ENCODE results near the gene FGFR1OP2.
A peak's percentile ranks its signal among the peaks of the same experiment; 100 is the strongest.

FGFR1OP2 gene

DNA sequence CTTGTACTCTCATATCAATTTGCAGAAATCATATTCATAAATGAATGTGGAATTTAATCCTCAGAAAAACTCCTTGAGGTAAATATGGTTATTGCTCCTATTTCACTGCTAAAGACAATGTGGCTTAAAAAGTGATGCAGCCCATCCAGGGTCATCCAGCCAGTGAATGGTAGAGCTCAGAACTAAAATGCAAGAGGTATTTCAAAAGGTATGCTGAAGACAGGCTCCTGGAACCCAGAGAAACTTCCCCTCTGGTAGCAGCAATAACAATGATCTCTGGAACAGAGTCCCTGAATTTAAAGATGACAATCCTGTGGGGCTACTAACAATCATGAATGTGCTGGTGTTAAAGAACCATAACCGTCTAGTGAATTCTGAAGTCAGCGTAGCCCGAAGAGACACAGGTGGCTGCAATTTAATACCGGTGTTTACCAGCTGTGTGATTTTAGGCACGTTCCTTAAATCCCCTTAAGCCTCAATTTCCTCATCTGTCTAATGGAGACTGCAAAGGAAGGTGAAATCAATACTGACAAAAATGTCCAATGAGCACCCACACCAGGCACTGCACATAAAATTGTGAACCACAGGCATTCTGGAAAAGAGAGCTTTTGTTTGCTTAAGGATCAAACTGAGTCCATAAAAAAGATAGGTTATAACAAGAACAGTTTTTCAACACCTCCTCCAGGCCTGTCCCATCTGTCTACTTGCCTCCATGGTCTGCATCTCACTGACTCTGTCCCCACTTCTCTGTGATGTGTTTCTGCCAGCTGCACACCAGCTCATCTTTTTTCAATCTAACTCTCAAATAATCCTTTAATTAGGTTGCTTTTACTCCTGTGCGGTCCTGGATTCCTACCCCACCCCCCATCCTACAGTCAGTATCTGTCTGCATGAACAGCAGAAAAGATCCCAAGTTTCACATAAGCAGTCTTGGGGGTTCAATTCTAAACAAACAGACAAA lies 65.4 kb downstream of the FGFR1OP2 start:
- no peak for DNase-seq

- DNase-seq, result no peak
Measured at GRCh38 chr12:27005495-27005894, 67.2 kb downstream of the FGFR1OP2 start.

DNA sequence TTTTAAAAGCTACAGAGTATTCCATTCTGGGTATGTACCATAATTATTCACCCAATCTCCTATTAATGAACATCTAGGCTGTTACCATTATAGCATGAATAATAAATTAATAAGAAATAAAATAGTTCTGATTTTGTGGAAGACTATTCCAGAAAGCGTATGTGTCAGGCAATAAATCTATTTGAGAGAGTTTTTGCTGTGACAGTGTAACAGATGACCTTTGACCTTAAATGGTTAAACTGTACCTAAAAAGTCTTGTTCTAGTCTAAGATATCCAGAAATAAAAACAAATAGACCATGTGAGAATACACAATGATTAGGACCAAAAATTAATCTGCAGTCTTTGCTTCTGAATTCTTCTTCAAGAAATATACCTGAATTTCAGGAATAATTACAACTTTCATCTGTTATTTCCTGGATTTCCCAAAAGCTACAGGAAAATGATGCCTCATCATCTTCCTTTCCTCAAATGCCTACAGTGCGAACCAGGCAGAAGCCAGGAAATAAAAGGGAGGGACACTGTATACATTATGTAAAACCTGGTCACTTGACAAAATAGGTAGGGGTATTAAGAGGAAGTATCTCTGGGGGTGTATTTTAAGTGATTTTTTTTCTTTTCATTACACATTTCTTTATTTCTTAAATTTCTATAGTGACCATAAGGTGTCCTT lies 68.7 kb downstream of the FGFR1OP2 start:
- DNase-seq, result no peak

- DNase-seq, result no peak
Measured at GRCh38 chr12:27008081-27008480, 69.8 kb downstream of the FGFR1OP2 start.

DNA sequence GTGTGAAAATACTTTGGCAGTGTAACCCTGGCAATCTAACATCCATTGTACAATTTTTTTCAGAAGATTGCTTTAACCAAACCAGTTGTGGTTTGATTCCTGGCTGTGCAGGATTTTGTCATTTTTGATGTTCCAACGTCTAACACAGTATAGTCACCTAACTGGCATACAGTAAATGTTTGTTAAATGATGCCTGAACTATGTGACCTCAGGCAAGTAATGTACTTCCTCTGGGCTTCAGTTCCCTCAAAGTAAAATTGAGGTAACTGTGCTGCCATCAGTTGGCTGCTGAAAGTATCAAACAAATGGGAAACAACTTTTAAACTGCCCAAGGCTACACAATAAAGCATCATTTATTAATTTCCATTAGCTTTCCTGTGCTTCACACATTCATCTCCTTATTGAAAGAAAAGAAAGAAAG lies 71.6 kb downstream of the FGFR1OP2 start:
- peak in 1 of 5 experiments; percentile 39 for DNase-seq

GRCh38 chr12:27012239-27012981 lies 74.1 kb downstream of the FGFR1OP2 start:
- no peak for DNase-seq

DNA sequence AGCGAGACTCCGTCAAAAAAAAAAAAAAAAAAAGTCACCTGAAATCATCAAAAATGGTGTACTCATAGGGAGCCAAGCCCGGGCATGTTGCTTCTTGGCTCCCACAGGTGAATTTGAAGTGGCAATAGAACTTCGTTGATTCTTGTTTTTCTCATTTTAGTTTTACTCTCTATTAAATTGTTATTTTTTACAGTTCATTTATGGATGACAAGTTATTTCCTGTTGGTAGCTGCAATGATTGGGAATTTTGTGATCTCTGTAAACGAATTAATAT lies 74.6 kb downstream of the FGFR1OP2 start:
- DNase-seq, result no peak

DNA sequence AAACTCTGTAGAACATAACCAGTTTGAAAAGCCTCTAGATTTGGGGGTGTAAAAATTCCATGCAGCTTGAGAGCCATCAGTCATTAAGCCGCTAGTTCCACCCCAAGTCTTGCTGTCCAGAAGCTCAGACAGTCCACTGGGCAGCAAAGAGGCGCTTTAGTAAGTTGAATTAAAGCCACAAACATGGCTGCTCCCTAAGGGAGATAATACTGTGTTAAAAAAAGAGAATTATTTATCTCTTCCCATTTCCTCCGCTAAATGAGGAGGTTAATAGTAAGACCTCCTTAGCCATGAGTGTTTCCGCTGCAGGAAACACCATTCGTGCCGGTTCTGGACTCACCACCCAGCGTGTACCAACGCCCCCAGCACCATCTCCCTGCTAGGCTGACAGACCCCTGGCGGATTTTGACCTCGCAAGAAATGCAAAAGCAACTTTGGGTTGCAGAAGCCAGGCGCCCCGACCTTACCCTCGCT lies 75.4 kb downstream of the FGFR1OP2 start:
- DNase-seq, result no peak

DNA sequence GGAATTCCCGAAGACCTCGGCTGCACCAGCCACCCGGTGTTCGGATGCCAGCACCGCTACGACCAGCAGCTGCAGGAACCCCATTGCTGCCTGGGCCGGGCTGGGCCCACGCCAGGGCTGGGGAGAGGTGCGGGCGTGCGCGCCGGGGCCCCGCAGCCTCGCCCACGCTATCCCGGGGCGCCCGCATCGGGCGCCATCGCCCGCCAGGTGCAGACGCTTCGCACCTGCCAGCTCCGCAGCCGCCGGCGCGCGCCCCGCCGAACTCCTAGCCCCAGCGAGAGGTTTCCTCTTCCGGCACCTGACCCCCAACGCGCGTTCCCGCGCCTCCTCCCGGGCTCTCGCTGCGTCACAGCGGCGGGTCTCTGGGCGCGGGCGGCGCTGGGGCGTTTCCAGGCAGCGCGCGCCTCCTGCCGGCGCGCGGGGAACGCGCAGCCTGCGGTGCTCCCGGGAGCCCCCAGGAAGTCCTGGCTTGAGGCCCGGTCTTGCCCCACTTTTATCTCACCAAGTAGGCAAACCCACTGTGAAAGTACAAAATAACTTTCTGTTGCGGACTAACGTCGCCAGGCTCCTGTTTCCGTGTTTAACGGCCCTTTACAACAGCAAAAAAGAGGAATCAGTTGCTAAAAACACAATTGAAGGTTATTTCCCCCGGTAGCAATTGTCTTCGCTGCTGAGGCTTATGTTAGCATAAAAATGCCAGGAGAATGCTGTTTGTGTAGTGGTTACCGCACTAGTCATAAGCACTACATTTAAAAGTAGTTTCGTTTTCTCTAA lies 76.0 kb downstream of the FGFR1OP2 start, which contains the start of gene TM7SF3:
Gene TM7SF3, minus strand, starts transcription at position 300 of the 774 bp plus-strand sequence. Its CDS starts 216 bp downstream, at position 84.
- peak; percentile 92 to 97 (median 96) for DNase-seq

GRCh38 chr12:27014859-27015729 lies 76.8 kb downstream of the FGFR1OP2 start:
- DNase-seq, result no peak

DNA sequence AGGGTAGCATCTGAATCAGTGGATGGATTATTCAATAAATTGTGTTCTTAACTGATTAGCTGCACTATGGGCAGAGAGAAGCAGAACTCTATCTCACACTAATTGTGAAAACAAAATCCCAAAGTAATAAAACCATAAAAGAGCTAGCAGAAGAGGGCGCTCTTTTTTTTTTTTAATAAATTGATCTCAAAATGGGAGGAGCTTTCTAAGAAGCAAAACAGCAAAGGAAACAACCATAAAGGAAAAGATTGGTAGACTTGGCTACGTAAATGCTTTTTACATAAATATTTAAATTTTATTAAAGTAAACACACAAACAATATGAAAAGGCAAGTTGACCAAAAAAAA lies 77.4 kb downstream of the FGFR1OP2 start:
- DNase-seq, result peak in 2 of 5 experiments; percentile 36 to 77
